LNCAP (cell line): ENCODE measurements around the gene ZNF605.
A peak's percentile ranks its signal among the peaks of the same experiment; 100 is the strongest.

ENCODE experiments used
- TF ChIP-seq, protein P1 (sequence below): fragments of 450-650 bp; IDR thresholded peaks from 2 replicates; pipeline ENCODE4 v1.5.1; 2017; ENCODE audit warnings: mild to moderate bottlenecking

Gene ZNF605

DNA sequence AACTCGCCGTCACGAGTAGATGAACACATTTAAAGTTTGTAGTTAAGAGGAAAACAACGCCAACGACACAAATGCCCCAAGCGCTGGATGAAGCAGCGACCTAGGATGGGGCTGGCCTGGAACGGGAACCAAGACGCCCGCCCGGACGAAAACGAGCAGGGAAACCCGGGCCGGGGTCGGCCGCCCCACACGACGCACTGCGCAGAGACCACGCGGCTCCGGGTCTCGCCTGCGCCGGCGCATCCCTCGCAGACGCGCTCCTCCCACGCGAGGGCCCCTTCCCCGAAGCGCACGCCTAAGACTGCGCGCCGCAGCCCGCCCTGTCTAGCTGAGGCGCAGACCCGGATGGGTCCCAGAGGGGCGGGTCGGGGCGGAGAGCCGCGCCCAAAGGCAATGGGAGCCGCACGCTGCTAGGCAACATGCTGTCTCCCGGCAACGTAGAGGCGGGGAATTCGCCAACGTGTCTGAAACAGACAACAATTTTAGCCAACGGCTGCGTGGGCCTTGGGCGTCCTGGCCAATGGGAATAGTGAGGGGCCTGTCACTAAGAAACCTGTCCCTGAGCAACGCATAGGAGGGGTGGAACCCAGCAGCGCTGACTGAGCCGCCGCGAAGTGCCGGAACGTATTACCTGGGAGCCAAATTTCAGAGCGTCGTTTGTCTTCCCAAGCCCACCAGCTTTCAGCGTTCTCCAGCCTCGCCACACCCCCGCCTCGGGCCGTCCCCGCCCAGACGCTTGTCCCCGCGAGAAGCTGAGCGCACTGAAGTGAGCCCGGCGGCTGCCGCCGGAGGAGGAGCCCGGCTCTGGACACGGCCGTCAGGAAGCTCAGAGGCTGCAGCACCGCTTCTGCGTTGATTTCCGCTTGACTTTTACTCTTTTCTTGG lies 47.7 kb downstream of the ZNF605 start:
- TF ChIP-seq, protein P1, sequence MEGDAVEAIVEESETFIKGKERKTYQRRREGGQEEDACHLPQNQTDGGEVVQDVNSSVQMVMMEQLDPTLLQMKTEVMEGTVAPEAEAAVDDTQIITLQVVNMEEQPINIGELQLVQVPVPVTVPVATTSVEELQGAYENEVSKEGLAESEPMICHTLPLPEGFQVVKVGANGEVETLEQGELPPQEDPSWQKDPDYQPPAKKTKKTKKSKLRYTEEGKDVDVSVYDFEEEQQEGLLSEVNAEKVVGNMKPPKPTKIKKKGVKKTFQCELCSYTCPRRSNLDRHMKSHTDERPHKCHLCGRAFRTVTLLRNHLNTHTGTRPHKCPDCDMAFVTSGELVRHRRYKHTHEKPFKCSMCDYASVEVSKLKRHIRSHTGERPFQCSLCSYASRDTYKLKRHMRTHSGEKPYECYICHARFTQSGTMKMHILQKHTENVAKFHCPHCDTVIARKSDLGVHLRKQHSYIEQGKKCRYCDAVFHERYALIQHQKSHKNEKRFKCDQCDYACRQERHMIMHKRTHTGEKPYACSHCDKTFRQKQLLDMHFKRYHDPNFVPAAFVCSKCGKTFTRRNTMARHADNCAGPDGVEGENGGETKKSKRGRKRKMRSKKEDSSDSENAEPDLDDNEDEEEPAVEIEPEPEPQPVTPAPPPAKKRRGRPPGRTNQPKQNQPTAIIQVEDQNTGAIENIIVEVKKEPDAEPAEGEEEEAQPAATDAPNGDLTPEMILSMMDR, result no peak

DNA sequence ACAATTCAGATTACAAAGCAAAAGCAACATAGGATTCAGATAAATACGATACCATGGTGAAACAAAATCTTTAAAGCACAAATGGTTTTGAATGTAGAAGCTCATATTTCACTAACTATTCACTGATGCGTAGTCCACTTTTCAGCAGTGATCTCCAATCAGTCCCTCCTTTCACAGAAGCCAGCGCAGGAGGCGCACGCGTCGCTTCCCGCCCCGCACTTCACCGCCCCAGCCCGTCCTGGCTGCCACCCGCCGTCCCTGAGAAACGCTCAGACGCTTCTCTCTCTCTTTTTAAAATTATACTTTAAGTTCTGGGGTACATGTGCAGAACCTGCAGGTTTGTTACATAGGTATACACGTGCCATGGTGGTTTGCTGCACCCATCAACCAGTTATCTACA lies 48.9 kb downstream of the ZNF605 start:
- TF ChIP-seq, protein P1, result no peak

DNA sequence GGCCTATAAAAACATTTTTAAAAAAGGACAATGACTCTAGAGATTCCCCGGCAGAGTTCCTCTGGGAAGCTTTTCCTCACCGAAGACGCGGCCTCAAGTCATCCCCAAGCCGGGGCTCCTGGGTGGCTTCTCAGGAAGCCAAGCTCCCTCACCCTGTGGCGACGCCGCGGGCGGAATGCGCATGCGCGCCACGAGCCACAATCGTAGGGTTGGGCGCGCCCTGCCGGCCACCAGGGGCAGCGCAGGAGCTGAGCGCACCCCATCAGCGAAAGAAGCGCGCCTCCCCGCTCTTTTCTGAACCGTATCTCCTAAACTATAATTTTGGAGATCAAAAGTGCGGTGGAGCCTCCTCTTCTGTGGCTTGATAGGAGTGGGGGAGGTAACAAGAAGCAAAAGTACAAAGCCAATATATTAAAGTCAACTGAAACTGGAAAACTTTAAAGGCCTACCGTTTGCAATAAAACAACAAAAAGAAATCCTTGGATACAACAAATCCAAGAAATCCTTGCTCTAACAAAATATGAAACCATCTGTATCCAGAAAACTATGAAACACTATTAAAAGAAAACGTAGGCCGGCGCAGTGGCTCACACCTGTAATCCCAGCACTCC lies 51.3 kb downstream of the ZNF605 start:
- TF ChIP-seq, protein P1, result peak; percentile 40

DNA sequence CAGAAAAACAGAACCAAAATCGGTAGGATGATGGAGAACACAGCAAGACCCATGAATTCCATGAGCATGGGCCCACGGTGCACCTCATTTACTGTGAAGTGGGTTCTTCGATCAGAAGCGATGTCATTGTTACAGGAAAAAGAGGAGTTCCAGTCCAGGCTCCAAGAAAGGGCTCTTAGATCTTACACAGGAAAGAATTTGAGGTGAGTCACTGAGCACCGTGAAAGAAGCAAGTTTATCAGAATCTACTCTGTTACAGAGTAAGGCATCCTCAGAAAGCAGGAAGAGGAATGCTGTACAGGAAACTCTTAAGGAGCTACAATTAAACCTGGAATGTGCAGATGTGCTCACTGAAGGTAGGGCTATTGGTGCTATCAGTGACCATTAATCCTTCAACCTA lies 57.1 kb downstream of the ZNF605 start:
- TF ChIP-seq, protein P1, result no peak

DNA sequence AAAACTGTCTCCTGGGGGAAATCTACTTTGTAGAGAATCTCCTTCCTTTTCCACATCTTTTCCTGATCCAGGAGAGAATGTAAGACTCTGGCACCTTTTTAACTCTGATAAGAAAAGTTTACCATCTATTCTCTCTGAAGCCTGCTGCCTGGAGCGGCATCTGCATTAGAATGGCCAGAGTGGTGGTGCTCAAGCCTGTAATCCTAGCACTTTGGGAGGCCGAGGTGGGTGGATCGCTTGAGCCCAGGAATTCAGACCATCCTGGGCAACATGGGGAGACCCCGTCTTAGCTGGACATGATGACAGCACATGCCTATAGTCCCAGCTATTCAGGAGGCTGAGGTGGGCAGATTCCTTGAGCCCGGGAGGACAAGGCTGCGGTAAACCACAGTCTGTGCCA lies 67.3 kb downstream of the ZNF605 start:
- TF ChIP-seq, protein P1, result no peak

DNA sequence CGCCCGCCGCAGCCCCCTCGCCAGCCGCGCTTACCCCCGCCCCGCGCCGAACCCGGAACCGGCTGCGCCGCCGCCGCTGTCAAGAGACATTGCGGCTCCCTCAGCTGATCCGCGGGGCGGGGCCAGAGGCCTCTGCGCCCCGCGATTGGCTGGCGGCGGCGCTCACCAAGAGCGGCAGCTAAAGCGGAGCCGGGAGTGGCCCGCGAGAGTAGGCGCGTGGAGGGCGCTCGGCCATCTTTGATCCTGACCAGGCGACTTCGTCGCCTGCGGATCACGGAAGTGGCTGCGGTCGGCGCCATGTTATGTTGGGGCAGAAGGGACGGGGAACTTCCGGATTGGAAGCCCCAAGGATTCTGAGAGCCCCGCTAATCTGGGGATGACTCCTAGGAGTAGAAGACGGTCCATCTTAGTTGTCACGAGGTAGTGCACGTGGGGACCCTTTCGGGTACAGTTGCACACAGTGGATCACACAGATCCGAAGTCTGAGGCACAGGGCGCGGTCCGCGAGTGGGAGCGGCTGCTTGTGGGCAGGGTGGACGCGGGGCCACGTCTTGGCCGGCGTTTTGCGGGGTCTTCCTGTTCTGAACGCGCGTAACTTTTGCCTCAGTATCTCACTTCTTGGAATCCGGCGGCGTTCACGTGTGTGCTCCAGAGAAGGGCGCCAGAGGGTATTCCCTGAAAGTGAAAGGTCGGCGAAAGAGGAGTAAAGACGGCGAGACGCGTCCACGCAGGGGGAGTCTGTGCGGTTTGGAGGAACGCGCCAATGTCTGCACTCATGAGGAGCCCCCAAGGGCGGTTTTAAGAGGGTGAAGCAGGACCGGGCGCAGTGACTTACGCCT lies 68.4 kb downstream of the ZNF605 start, which contains the start of gene CHFR:
TSS of gene CHFR (minus strand) at position 93 of the 839 bp plus-strand sequence. CDS start 277 bp downstream, outside the sequence.
- TF ChIP-seq, protein P1, result no peak
